Erythroblast (primary cell): ENCODE results near the gene SPCS1.

Source experiments
- GATA1 ChIP-seq: IDR thresholded peaks from 2 replicates; pipeline ENCODE4 v1.6.1; 2011; ENCODE audit warnings: low read depth, mild to moderate bottlenecking, control low read depth, low read length, moderate library complexity
- POLR2A ChIP-seq: IDR thresholded peaks from 2 replicates; pipeline ENCODE4 v1.6.1; 2011; ENCODE audit warnings: mild to moderate bottlenecking, low read length

DNA sequence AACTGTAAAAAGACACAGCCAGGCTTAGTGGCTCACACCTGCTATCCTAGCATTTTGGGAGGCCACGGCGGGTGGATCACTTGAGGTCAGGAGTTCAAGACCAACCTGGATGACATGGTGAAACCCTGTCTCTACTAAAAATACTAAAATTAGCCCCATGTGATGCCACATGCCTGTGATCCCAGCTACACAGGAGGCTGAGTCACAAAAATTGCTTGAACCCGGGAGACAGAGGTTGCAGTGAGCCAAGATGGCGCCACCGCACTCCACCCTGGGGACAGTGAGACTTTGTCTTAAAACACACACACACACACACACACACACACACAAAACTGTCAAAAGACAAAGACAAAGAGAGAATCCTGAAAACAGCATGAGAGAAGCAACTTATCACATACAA, 18.0 kb downstream of the SPCS1 start:
- TF ChIP-seq POLR2A (no peak), GATA1 (no peak)
